ENCODE data around the gene ZNF681. TPM values are rescaled to one million over a fixed set of nuclear protein-coding genes. Genes with fewer than 3 reads are reported as not detected.

The ZNF681 gene
- polyA plus RNA-seq, 1 of the 3 experiments (the other 2 are of a cell fraction) = 0.38 TPM

DNA sequence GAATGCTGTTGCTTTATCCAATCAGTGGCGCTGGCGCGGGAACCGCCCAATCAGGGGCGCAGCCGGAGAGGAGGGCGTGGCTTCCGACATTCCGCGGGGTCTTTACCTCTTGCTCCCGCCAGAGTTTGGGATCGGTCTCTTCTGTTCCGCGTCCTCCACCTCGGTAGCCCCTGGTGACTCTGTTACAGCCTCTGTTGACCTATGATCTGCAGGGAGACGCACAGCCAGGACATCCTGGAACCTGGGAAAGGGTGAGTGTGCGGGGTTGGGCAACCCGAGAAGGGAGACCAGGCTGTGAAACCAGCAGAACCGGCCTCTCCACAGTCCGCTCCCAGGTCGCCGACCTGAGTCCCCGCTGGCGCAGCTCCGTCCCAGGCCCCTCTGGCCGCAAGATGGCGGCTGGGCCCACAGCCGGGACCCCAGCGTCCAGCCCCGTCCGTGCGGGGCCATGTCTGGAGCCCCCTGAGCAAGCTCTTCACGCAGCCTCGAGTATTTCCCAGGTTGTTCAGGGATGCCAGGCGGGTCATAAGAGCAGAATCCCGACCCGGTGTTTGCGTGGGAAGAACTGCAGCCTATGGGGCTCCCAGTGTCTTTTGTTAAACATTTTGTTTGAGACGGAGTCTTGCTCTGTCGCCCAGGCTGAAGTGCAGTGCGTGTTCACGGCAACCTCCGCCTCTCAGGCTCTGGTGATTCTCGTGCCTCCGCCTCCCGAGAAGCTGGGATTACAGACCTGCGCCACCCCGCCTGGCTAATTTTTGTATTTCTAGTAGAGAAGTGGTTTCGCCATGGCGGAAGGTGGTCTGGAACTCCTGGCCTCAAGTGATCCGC lies 4.4 kb upstream of the ZNF681 start:
- no peaks in the 10 kb centered on the region for H4K20me1 ChIP-seq (ENCODE audit: insufficient read depth)
- H3K36me3 ChIP-seq (replicated peaks in 1 of 2; ENCODE audit: control insufficient read depth in 1 of 2, insufficient read depth in 2 of 2, low read length in 1 of 2) = no peaks in the 10 kb centered on the region
- H3K79me2 ChIP-seq (ENCODE audit: insufficient read depth) = peaks cover 26% of the 10 kb centered on the region
- H2AFZ ChIP-seq (ENCODE audit: low read depth) = peak overlapping the region; percentile 86
- H3K4me3 ChIP-seq (ENCODE audit: low read depth in 2 of 2, low read length in 1 of 2) = peak overlapping the region; percentile 77 to 81
- WGBS (ENCODE audit: low lambda C conversion rate) = 5% methylated on average over 31 of the region's 51 CpGs
- peaks cover 6% of the 10 kb centered on the region for H3F3A ChIP-seq (replicated peaks; ENCODE audit: insufficient read depth)
- H3K4me2 ChIP-seq = peak overlapping the region; percentile 92
- no peaks in the 10 kb centered on the region for H3K9me3 ChIP-seq
- ChIA-PET CTCF (interaction anchor here (1.4 kb wide), 1 partner anchor 54 kb away, joined by 4 read pairs; no protein-coding TSS in a partner anchor), POLR2A (interaction anchor here (0.6 to 1.8 kb wide), 4 partner anchors 152 to 348 kb away, joined by 3 to 4 read pairs (median 4); partner anchors contain the start of gene ZNF726)
- H3K27me3 ChIP-seq (ENCODE audit: insufficient read depth) = no peaks in the 10 kb centered on the region
- H3K27ac ChIP-seq (ENCODE audit: low read depth in 2 of 2, low read length in 1 of 2) = peak overlapping the region; percentile 53 to 84; a peak in 3 of 4 replicates
- H3K9ac ChIP-seq = peak overlapping the region; percentile 76
- no peaks in the 10 kb centered on the region for H3K9me2 ChIP-seq
- peak; percentile 87 for DNase-seq
- H3K4me1 ChIP-seq (ENCODE audit: control insufficient read depth in 1 of 2, insufficient read depth in 2 of 2, low read depth in 1 of 2, low read length in 1 of 2) = peaks cover 0 to 2% of the 10 kb centered on the region in 2 experiments; a peak in 1 of 4 replicates
- TF ChIP-seq TAF1 (IDR thresholded peaks at IDR 0.05; ENCODE audit: borderline replicate concordance, low read depth, low read length) = no peak
- no peak for TF ChIP-seq GABPA (IDR thresholded peaks at IDR 0.05; ENCODE audit: low read depth)
- TF ChIP-seq POLR2AphosphoS5 (IDR thresholded peaks at IDR 0.05; ENCODE audit: low read depth, low read length) = peak; percentile 70
- no peak for TF ChIP-seq FOSL2 (IDR thresholded peaks at IDR 0.05; ENCODE audit: borderline replicate concordance, low read depth)
- TF ChIP-seq, protein P1, sequence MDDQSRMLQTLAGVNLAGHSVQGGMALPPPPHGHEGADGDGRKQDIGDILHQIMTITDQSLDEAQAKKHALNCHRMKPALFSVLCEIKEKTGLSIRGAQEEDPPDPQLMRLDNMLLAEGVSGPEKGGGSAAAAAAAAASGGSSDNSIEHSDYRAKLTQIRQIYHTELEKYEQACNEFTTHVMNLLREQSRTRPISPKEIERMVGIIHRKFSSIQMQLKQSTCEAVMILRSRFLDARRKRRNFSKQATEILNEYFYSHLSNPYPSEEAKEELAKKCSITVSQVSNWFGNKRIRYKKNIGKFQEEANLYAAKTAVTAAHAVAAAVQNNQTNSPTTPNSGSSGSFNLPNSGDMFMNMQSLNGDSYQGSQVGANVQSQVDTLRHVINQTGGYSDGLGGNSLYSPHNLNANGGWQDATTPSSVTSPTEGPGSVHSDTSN (IDR thresholded peaks at IDR 0.05) = no peak
- peak; percentile 11; the same call in 1 of the 2 replicates for TF ChIP-seq ELF1 (IDR thresholded peaks at IDR 0.05)
- TF ChIP-seq TCF12 (IDR thresholded peaks at IDR 0.05) = no peak
- peak; percentile 75 for TF ChIP-seq YY1 (IDR thresholded peaks at IDR 0.05; ENCODE audit: low read depth)
- TF ChIP-seq FOXM1 (IDR thresholded peaks at IDR 0.05; ENCODE audit: low read depth) = no peak
- no peak for TF ChIP-seq RXRA (IDR thresholded peaks at IDR 0.05; ENCODE audit: borderline replicate concordance, low read depth)
- no peak; the same call in 1 of the 2 replicates for TF ChIP-seq RCOR1 (IDR thresholded peaks at IDR 0.05; ENCODE audit: low read length)
- TF ChIP-seq CHD2 (IDR thresholded peaks at IDR 0.05; ENCODE audit: low read length, partially characterized antibody) = peak; percentile 64
- TF ChIP-seq CTCF (IDR thresholded peaks at IDR 0.05) = no peak
- TF ChIP-seq MAX (IDR thresholded peaks at IDR 0.05; ENCODE audit: low read depth) = peak; percentile 22; the same call in 1 of the 2 replicates
- no peak for TF ChIP-seq FOXJ3 (CRISPR knock-in tag; IDR thresholded peaks at IDR 0.05)
- peak; percentile 74; the same call in 1 of the 2 replicates for TF ChIP-seq RFX5 (IDR thresholded peaks at IDR 0.05; ENCODE audit: low read length)
- TF ChIP-seq MXI1 (IDR thresholded peaks at IDR 0.05; ENCODE audit: low read depth, low read length) = peak; percentile 30
- TF ChIP-seq RAD21 (IDR thresholded peaks at IDR 0.05; ENCODE audit: low read length) = peak; percentile 39
- TF ChIP-seq SMC3 (IDR thresholded peaks at IDR 0.05; ENCODE audit: low read depth, low read length) = no peak
- no peak for TF ChIP-seq MEF2A (IDR thresholded peaks at IDR 0.05; ENCODE audit: borderline replicate concordance, low read depth)
- TF ChIP-seq NRF1 (IDR thresholded peaks at IDR 0.05; ENCODE audit: low read depth, low read length) = 0 out of 2 replicates have a peak, but pooled peaks have one; percentile 4
- TF ChIP-seq USF1 (IDR thresholded peaks at IDR 0.05; ENCODE audit: borderline replicate concordance, low read depth) = no peak
- TF ChIP-seq USF2 (IDR thresholded peaks at IDR 0.05; ENCODE audit: borderline replicate concordance, low read depth, low read length) = no peak
- TF ChIP-seq TEAD4 (IDR thresholded peaks at IDR 0.05; ENCODE audit: borderline replicate concordance, insufficient read depth) = 0 out of 2 replicates have a peak, but pooled peaks have one; percentile 17
- TF ChIP-seq NFIC (IDR thresholded peaks at IDR 0.05; ENCODE audit: borderline replicate concordance) = no peak
- no peak for TF ChIP-seq GATA2 (CRISPR knock-in tag; IDR thresholded peaks at IDR 0.05)
- TF ChIP-seq EZH2phosphoT487 (IDR thresholded peaks at IDR 0.05; ENCODE audit: borderline replicate concordance, low read depth) = no peak
- TF ChIP-seq SIN3A (IDR thresholded peaks at IDR 0.05; ENCODE audit: borderline replicate concordance, low read depth, low read length) = no peak; the same call in 1 of the 2 replicates

Measured in SK-N-SH (cell line).